ENCODE data around the gene TBX2. TPM values are rescaled to one million over a fixed set of nuclear protein-coding genes. Genes with fewer than 3 reads are reported as not detected.

The TBX2 gene
- total RNA-seq, 1 donor from 2014 or later = 8.6 TPM

DNA sequence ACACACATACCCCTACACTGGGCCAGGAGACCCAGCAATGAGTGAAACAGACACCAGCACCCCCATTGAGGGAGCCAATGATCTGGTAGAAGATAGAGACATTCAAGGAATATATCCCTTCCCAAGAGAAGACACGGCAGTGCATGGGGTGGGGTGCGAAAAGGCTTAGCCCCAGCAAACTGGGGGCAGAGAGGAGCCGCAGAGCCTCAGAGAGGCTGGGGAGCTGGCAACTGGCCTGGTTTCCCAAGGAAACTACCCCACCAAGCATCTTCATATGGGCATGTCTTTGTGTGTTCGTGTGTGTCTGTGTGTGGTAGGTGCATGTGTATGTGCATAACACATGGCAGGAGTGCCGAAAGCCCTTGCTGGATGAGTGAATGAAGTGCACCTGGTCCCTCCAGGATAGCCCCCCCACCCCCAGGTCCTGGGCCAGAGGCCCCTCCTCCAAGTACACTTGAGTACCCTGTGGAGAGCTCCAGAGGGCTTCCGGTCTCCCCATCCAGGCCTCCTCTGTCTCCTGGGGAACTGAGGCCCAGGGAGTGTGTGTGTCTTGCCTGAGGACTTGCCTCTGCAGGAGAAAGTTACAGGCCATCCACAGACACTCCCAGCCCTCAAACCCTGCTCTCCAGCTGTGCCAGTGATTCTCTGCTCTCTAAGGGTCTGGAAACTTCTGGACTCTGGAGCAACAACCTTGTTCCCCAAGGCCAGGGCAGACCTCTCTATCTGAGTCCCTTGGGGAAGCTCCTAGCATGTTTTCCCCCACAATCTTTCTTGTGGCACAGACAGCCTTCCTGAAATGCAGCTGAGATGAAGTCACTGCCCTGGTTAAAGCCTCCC, 15.9 kb downstream of the TBX2 start:
- Mint-ChIP-seq H3K4me3 (ENCODE audit: unreplicated experiment) (no peak overlapping the region), H3K27ac (ENCODE audit: unreplicated experiment) (peak overlapping the region; percentile 45), H3K27me3 (ENCODE audit: low read depth) (peaks cover 5% of the 10 kb centered on the region)

DNA sequence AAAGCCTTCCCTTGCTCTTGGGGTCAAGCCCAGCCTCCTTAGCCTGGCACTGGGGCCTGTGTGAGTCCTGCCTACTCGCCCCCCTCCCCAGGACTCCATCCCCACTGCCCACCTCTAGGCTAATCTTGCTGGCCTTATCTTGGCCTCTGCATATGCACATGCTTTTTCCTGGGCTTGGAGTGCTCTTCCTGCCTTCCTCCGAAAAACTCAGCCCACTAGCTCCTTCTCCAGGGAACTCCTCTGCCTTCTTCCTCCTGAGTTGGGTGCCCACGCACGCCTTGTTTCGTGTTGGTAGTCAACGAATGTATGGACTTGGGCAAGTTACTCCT, 16.5 kb downstream of the TBX2 start:
- peaks cover 20% of the 10 kb centered on the region for H3K4me1 Mint-ChIP-seq (ENCODE audit: low read depth)
- H3K9me3 Mint-ChIP-seq (ENCODE audit: low read depth) = no peaks in the 10 kb centered on the region
- peak overlapping the region; percentile 65 for H3K27ac Mint-ChIP-seq (ENCODE audit: unreplicated experiment)
- H3K4me3 Mint-ChIP-seq (ENCODE audit: unreplicated experiment) = no peak overlapping the region
- TF ChIP-seq, protein P1, sequence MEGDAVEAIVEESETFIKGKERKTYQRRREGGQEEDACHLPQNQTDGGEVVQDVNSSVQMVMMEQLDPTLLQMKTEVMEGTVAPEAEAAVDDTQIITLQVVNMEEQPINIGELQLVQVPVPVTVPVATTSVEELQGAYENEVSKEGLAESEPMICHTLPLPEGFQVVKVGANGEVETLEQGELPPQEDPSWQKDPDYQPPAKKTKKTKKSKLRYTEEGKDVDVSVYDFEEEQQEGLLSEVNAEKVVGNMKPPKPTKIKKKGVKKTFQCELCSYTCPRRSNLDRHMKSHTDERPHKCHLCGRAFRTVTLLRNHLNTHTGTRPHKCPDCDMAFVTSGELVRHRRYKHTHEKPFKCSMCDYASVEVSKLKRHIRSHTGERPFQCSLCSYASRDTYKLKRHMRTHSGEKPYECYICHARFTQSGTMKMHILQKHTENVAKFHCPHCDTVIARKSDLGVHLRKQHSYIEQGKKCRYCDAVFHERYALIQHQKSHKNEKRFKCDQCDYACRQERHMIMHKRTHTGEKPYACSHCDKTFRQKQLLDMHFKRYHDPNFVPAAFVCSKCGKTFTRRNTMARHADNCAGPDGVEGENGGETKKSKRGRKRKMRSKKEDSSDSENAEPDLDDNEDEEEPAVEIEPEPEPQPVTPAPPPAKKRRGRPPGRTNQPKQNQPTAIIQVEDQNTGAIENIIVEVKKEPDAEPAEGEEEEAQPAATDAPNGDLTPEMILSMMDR (IDR thresholded peaks at IDR 0.05) = no peak
- H3K27me3 Mint-ChIP-seq (ENCODE audit: low read depth) = peaks cover 7% of the 10 kb centered on the region
- no peak for DNase-seq (ENCODE audit: low spot score)
- H3K36me3 Mint-ChIP-seq (ENCODE audit: low read depth) = no peaks in the 10 kb centered on the region

More for the DNA sequence above, 15.9 kb downstream of the TBX2 start:
- Mint-ChIP-seq H3K36me3 (ENCODE audit: low read depth) (no peaks in the 10 kb centered on the region), H3K4me1 (ENCODE audit: low read depth) (peaks cover 21% of the 10 kb centered on the region), H3K9me3 (ENCODE audit: low read depth) (no peaks in the 10 kb centered on the region)
- TF ChIP-seq, protein P1 (IDR thresholded peaks at IDR 0.05) = no peak
- DNase-seq (ENCODE audit: low spot score) = no peak

DNA sequence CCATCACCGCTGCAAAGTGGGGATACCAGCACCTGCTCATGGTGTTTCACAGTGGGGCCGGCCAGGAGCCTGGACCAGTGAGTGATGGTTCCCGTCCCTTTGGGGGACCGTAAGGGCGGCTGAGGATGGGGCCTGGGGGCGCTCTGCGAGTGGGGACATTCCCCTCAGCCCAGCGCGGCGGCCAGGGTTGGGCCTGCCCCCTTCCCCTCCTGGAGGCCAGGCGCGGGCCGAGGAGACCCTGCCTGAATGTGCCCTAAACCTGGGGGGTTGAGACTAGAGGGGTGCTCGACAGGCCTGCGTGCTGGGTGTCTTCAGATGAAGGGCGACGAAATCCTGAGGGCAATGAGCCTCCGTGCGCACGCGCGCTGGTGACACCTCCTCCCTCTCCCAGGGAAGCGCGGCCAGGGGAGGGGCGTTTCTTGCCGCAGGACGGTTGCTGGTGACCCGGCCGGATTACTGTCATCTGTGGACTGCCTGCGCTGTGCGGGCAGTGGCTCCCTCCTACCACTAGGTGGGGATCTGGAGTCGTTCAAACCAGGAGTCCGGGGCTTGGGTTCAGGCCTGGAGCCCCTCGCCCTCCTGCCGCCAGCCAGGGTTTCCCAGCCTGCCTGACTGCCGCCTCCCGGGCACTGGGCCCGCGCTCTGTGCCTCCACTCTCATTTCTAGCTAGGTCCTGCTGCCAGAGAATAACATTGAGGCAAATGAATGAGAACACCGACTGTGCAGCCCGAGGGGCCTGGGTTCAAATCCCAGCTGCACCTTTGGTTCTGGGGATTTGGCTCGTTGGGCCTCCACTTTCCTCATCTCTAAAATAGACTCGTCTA, 17.1 kb downstream of the TBX2 start:
- no peaks in the 10 kb centered on the region for H3K36me3 Mint-ChIP-seq (ENCODE audit: low read depth)
- no peaks in the 10 kb centered on the region for H3K9me3 Mint-ChIP-seq (ENCODE audit: low read depth)
- TF ChIP-seq, protein P1 (IDR thresholded peaks at IDR 0.05) = peak; percentile 98
- H3K27me3 Mint-ChIP-seq (ENCODE audit: low read depth) = peaks cover 9% of the 10 kb centered on the region
- peak overlapping the region; percentile 42 for H3K4me3 Mint-ChIP-seq (ENCODE audit: unreplicated experiment)
- H3K27ac Mint-ChIP-seq (ENCODE audit: unreplicated experiment) = peak overlapping the region; percentile 65
- no peak for DNase-seq (ENCODE audit: low spot score)
- H3K4me1 Mint-ChIP-seq (ENCODE audit: low read depth) = peaks cover 20% of the 10 kb centered on the region

DNA sequence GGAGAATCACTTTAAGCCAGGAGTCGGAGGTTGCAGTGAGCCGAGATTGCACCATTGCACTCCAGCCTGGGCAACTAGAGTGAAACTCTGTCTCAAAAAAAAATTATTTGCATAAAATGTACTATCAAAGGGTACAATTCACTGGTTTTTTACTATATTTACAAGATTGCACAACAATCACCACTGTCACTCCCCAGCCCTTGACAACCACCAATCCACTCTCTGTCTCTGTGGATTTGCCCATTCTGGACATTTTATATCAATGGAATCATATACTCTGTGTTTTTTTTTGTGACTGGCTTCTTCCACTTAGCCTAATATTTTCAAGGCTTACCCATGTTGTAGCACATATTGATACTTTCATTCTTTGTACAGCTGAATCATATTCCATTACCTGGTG, 18.8 kb downstream of the TBX2 start:
- Mint-ChIP-seq H3K4me3 (ENCODE audit: unreplicated experiment) (no peak overlapping the region), H3K36me3 (ENCODE audit: low read depth) (no peaks in the 10 kb centered on the region), H3K4me1 (ENCODE audit: low read depth) (peaks cover 14% of the 10 kb centered on the region), H3K27me3 (ENCODE audit: low read depth) (peaks cover 20% of the 10 kb centered on the region), H3K9me3 (ENCODE audit: low read depth) (no peaks in the 10 kb centered on the region), H3K27ac (ENCODE audit: unreplicated experiment) (no peak overlapping the region)
- TF ChIP-seq, protein P1 (IDR thresholded peaks at IDR 0.05) = no peak
- DNase-seq (ENCODE audit: low spot score) = no peak

DNA sequence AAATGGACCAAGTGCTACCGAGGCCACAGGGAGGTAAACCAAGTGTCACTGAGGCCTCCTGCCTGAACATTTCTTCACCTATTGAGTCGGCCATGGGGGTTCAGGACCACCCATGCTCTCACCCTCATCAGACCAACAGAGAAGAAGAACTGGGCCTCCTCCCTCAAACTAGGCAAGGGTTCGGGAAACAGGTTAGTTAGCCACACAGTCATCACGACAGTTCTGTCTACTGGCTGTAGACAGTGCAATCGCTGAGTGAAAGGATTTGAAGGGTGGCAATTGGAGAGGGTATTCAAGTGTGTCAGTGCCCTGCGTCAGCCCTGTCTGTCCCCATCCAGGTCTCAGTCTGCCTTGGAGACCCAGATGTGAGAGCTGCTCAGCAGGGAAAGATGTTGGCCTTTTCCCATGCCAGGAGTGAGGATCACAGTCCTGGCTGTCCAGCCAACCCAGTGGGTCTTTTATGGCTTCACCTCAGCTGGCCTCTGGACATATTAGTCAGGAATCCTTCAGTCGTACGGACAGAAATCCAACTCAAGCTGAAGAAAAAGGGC, 19.9 kb downstream of the TBX2 start:
- no peak overlapping the region for H3K4me3 Mint-ChIP-seq (ENCODE audit: unreplicated experiment)
- no peak for DNase-seq (ENCODE audit: low spot score)
- peaks cover 22% of the 10 kb centered on the region for H3K27me3 Mint-ChIP-seq (ENCODE audit: low read depth)

More for the DNA sequence above, 19.9 kb downstream of the TBX2 start:
- Mint-ChIP-seq H3K36me3 (ENCODE audit: low read depth) (no peaks in the 10 kb centered on the region), H3K4me1 (ENCODE audit: low read depth) (peaks cover 13% of the 10 kb centered on the region), H3K9me3 (ENCODE audit: low read depth) (no peaks in the 10 kb centered on the region), H3K27ac (ENCODE audit: unreplicated experiment) (no peak overlapping the region)
- TF ChIP-seq, protein P1 (IDR thresholded peaks at IDR 0.05) = no peak
